HK-2 (cell line): ENCODE results near the gene RTTN.

Experiments used
- DNase-seq: peaks from one replicate; pipeline ENCODE4 v3.0.0-alpha.2; 2018; ENCODE audit not compliant: unreplicated experiment

Gene RTTN

DNA sequence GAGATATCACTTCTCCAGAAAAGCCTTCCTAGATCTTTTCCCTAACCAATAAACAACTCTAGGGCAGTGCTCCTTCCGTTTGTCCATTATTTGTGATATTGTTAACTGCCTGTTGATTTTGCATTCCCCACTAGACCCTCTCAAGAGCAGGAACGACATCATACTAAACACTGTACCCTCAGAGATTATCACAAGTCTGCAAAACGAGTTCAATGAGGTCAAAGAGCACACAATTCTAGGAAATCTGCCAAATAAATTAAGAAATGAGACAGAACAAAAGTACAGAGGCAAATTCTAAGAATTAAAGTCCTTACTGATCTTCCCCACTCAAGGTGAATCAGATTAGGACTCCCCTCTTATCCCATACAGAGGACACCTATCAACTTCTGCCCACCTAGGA, 7.6 kb downstream of the RTTN start:
- DNase-seq = no peak

DNA sequence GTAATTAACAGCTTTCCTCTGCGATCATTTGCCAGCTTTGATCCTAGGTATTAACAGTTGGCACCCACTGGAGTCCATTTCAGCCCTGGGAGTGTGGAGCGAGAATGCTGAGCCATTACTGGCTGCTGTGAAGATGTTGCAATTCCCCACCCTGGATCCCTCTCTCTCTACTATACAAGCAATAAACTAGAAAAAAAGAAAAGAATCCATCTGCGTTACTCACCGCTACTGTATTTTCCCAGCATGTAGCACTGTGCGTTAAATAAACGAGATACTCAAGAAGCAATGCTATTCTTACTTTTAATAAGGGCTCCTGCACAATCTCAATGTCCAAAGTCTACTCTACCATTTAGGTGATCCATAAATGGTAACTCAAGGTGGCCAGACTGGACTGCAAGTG, 8.5 kb downstream of the RTTN start:
- DNase-seq = no peak

DNA sequence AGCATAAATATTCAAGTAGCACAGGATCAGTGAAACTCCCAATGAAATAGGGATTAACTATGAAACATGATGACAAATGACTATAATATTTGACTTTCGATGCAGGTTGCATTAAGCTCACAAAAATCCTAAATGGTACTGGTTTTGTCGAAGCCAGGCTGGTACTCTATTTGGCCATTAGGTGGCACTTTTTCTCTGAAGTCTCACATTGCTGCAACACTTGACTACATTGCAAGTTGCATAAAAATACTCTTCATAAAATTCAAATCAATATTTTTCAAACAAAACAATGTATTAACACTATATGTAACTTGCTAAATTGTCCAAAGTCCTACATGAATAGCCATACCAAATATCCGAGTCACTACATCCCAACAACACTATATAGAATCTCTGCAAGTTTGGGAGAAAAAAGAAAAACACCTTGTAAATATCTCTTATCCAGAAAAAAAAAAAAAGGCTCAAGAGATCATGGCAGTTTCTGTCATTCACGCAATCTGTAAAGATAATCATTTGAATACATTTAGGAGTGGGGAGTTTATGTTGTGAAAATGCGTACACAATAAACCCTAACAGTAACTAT, 9.5 kb downstream of the RTTN start:
- no peak for DNase-seq

DNA sequence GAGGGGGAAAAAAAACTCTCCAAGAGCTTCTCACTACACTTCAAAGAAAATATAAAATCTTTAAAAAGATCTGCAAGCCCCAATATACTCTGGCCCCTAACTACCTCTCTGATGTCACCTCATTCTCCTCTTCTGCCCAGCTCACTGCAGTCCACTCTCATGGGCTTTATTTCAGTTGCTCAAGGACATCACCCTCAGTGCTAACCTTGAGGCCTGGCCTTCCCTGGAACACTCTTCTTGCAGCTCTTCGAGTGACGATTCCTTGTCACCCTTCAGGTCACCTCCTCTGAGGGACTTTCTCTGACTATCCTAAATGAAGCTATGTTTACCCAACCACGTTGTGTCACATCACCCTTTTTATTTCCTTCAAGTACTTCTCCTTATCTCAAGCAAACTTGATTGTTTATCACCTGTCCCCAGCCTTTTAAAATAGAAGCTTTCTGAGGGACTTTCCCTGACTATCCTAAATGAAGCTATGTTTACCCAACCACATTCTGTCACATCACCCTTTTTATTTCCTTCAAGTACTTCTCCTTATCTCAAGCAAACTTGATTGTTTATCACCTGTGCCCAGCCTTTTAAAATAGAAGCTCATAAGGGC, 10.4 kb downstream of the RTTN start:
- no peak for DNase-seq

DNA sequence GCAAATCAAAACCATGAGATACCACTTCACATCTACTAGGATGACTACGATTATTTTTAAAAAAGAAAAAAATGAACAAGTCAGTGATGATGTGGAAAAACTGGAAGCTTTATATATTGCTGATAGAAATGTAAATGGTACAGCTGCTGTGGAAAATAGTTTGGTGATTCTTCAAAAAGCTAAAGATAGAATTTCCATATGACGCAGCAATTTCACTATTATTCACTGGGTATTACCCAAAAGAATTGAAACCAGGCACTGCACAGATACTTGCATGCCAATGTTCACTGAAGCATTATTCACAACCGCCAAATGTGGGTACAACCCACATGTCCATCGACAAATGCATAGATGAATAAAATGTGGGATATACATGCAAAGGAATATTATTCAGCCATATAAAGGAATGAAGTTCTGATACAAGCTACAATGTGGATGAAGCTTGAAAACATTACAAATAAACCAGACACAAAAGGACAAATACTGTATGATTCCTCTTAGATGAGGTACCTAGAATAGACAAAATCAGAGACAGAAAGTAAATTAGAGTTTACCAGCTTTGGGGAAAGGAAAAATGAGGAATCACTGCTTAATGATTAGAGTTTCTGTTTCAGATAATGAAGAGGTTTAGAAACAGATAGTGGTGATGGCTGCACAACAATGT, 11.1 kb downstream of the RTTN start:
- DNase-seq = no peak

DNA sequence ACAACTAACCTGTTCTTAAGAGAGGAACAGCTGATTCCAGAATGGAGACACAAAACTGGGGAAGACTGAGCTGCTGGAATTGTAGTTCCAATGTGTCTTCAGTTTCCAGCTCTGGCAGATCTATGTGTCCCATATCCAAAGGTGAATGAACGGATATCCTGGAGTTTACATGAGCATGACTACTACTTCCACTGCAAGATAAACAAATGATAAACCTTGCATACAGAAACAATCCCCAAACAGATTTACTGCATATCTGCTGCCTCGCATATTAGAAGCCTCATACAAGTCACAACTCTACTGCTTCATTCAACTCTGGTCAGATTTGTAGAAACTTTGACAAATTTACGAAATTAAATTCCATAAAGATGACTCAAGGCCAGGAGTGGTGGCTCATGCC, 15.0 kb downstream of the RTTN start:
- no peak for DNase-seq

DNA sequence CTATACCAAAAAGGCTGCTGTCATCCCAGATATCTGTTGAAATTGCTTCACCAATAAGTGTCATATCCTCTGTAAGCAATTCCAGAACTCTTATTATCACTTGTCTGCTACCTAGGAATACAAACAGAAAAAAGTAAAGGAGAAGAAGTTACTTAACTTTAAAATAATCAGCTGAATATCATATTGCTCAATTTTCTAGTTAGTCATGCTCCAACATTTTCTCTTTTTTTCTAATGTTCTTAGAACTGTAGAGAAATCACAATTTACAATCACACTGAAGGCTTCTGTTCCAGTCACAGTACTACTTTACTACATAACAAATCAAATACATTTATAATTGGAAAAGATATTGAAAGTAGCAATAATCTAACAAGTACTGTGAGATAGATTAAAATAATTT, 17.4 kb downstream of the RTTN start:
- no peak for DNase-seq

DNA sequence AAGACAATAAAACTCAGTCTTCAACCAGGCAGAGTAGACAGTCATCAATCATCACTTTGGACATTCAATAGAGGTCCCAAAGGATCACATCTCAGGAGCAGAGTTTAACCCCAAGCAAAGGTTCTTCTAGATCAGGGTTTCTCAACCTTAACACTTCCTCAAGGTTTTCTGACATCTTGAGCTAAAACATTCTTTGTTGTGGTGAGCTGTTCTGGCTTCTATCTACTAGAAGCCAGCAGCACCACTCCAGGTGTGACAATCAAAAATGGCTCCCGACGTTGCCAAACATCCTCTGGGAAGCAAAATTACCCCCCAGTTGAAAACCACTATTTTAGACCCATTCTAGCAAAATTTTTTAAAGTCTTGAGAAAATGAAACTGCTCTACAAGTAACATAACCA, 22.0 kb downstream of the RTTN start:
- no peak for DNase-seq

DNA sequence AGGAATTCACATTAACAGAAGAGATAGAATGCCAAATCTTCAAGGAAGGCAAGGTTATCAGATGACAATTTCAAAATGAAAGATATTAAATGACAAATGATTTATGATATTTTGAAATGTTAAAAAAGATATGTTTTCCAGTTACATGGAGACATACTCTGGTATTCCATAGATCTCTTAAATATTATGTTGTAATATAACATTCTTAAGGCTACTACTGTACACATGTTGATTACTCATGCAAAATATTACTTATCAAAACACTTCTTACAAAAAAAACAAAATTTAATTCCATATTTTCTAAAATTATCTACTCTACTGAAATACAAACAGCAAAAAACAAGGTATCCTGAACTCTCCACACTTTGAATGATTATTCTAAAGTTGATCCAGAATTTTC, 22.9 kb downstream of the RTTN start:
- no peak for DNase-seq

DNA sequence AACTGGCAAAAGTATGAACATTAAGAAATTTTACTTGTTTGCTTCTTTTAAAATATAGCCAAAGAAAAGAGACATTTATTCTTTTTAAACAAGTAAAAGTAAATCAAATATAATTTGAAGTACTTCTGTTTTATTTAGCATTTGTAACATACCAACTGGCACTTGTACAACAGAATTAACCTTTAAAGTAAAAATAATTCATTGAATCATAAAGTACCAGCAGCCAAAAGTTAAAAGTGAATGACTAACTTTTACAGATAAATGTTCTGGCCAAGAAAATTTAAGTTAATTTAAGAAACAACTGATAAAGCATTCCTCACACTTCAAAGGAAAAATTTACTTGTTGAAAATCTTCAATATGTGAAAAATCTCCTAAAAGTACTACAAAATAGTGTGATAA, 23.8 kb downstream of the RTTN start:
- no peak for DNase-seq

DNA sequence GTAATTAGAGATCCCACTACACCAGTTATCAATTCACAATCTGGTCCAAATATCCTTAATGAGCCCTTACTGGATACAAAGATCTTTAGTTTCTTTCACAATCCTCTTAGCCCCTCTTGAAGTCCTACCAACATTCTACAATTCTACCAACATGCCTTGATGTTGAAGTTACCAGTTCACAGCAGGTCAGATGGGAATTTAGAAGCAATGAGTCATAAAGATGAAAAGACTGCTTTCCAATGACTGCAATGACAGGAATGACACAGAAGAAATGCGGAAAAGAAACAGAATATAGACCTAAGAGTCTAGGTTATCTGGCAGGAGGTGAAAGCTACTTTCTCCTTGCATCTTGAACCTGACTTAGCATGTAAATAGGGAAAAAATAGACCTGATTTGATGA, 24.5 kb downstream of the RTTN start:
- no peak for DNase-seq

DNA sequence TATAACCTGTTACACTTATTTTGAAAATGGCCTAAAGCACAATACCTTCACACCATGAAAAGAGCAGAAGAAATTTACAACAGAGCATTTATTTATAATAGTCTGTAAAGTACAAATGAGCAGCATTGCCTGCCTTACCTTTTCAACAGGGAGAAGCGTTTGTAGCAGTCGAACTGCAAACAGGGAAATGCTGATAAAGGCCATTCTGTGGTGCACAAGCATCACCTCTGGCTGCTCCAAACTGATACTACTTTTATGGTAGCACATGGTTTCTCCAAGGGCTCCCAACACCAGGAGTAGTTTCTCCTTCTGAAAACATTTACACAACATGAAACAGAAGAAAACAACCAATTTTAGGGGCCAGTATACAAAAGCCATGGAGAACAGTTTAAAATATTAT, 28.9 kb downstream of the RTTN start:
- no peak for DNase-seq

DNA sequence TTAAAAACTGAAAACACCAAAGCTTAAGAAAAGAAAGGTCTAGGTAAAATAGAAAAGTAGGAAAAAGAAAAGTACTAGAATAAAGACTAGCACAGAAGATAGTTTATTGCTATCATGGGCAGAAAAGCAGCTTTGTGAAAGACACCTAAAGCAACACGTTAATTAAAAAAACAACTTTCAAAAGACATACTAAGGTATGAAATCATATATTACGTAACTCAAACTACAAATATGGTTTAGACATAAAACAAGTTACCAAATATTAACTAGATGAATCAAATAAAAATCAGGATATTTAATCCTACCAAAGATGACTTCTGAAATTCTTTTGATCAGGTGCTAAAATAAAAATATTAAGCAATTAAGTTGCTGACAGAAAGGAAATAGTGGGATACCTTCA, 30.3 kb downstream of the RTTN start:
- DNase-seq = no peak

DNA sequence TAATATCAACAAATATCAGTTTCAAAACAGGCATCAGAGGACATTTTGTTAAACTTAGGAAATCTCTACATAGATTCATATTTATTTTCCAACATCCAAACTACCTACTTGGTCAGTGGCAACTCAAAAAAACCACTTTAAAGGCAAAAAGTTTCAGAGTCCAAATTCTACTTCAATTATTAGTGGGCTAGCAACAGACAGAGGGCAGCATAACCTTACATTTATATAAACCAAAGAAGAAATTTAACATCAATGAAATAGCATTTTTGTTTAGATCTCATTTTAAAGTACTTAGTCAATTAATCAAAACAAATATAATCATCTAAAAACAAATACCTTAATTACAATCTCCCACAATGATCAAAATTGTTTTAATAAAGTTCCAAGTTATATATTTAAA, 33.3 kb downstream of the RTTN start:
- DNase-seq = no peak

DNA sequence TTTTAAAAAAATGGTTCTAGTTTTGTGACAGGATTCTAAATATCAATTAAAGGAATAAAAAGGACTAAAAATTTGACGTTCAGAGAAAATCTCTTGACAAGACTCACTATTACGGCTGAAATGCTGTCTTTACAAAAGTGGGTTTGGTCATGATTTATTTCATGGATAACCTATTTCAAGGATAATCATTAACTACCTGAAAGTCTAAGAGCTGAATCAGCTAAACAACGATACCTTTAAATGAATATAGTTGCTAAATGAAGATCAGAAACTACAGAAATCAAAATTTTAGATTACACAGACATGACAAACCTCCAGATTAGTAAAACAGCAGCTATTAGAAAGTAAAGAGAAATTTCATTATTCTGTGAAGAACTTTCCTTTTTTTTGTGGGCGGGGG, 35.7 kb downstream of the RTTN start:
- no peak for DNase-seq

DNA sequence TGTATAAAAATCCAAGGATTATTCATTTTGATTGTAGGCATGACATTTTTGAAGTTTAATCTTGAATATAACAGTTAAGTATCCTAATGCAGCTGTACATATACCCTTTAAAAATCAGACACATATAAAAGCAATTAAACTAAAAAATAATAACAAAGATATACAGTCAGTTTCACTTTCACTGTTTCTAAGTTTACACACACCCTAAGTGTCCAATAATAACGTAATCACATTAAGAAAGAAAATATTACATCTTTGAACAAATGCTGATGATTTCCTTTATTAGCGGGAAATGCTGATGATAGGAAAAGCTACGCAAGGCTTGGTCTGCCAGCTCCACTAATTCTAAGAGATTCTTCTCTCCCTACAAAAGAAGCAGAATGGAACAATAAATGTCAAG, 38.8 kb downstream of the RTTN start:
- no peak for DNase-seq

DNA sequence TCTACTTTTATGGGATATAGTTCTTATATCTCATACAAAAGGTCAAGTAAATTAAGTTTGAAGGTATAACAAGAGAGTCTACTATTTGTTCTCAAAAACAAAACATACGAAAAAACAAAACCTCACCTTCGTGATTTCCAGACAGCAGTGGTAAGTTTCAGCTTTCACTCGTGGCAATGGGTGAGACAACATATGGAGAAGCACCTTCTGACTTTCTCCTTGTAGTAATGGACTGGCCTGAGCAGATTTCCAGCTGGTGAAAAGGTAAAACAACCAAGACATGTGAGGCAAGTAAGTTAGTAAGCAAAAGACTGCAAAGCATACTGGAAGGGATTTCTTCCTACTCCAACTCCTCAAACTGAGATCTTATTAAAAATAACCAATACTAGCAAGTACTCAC, 39.6 kb downstream of the RTTN start:
- no peak for DNase-seq

DNA sequence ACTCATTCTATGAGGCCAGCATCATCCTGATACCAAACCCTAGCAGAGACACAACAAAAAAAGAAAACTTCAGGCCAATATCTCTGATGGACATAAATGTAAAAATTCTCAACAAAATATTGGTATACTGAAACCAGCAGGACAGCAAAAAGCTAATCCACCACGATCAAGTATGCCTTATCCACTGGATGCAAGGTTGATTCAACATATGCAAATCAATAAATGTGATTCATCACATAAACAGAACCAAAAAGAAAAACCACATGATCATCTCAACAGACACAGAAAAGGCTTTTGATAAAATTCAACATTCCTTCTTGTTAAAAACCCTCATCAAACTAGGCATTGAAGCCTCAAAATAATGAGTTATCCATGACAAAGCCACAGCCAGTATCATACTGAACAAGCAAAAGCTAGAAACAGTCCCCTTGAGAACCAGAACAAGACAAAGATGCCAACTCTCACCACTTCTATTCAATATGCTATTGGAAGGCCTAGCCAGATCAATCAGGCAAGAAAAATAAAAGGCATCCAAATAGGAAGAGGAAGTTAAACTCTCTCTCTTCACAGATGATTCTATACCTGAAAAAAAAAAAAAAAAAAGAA, 45.3 kb downstream of the RTTN start:
- no peak for DNase-seq

DNA sequence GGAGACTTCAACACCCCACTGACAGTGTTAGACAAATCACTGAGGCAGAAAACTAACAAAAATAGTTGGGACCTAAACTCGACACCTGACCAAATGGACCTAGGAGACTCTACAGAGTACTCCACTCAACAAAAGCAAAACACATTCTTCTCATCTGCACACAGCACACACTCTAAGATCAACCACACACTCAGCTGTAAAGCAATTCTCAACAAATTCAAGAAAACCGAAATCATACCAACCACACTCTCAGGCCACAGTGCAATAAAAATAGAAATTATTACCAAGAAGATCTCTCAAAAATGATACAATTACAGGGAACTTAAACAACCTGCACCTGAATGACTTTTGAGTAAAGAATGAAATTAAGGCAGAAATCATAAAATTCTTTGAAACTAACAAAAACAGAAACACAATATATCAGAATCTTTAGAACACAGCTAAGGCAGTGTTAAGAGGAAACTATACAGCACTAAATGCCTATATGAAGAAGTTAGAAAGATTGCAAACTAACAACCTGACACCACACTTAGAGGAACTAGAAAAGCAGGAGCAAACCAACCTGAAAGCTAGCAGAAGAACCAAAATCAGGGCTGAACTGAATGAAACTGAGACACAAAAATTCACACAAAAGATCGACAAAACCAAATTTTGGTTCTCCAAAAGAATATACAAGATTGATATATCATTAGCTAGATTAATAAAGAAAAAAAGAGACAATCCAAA, 46.3 kb downstream of the RTTN start:
- DNase-seq = no peak

DNA sequence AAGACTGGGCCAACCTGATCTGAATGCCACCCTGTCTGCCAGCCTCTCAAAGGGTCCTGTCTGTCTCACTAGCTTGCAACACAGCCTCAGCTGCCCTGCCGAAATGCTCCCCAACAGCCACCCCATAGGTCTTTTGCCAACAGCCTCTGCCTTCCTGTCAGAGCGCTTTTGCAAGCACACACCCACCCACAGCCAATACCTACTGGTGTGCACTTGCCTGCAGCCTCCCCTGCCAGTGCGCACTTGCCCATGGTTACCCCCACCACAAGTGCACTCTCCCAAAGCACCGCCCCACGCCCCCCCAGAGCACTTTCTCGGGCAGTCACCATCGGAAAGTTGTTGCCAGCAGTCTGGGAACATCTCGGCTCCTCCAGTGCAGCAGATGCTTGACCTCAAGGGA, 48.6 kb downstream of the RTTN start:
- DNase-seq = no peak

DNA sequence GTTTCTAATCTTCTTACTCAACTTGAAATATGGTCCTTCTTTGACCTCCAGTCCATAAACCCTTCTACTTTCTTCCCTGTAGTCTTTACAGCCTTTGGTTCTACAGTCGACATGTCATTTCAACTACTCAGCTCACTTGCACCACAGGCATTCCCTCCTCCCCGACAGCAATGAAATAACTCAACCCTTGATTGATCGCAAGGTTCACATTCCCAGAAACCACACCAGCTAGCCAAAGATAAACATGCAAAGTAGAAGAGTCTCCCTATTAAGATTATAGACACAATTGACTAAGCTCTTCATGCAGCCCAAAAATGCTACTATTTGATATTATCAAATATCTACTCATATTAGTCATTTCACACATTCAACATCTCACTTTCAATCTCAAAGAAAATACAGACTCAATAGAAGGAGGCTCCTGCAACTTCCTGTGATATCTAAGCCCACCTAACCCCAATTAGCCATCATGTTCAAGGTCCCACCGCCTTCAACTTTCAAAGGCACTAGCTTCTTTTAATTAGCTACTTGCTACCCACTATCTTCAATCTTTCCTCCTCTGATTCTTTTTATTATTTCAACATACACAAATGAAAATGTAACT, 50.8 kb downstream of the RTTN start:
- DNase-seq = no peak

DNA sequence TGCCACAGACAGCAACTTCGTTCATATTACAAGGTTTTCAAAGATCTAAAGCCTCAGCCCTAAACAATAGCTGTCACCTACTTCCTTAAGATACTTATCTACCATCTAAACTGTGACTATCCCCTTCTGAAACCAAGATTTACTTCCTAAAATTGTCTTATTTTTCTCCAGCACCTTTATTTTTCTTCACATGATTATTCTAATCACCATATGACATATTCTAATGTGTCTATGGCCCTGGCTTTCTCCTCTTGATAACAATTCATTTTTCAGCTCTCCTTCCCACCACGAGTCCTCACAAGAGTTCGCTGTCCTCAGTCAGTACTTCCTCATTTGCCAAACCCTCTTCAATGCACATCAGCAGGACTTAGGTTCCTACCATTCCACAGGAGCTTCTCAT, 53.9 kb downstream of the RTTN start:
- no peak for DNase-seq
